Measurements from ENCODE around the gene JAK1.

- TF ChIP-seq HOXB6 (CRISPR knock-in tag; IDR thresholded peaks at IDR 0.05; ENCODE audit: borderline replicate concordance): no peak
- no peak for TF ChIP-seq KLF16 (IDR thresholded peaks at IDR 0.05)
These were observed 10.2 kb downstream of the JAK1 start for GRCh38 chr1:64956010-64956640.

All from K562 (cell line).